GM12891 (cell line): ENCODE data around the gene SHANK3.

ENCODE experiments used
- POLR2A ChIP-seq: IDR thresholded peaks from 2 replicates; pipeline ENCODE4 v1.6.1; 2011; ENCODE audit warnings: low read depth, low read length, control low read depth
- POLR2AphosphoS5 ChIP-seq: IDR thresholded peaks from 2 replicates; pipeline ENCODE4 v1.6.1; 2011; ENCODE audit warnings: low read depth, low read length, control low read depth
- POU2F2 ChIP-seq: IDR thresholded peaks from 2 replicates; pipeline ENCODE4 v1.6.1; 2011; ENCODE audit warnings: low read depth, mild to moderate bottlenecking, control low read depth, low read length, moderate library complexity
- SPI1 ChIP-seq: IDR thresholded peaks from 2 replicates; pipeline ENCODE4 v1.6.1; 2011; ENCODE audit warnings: low read depth, low read length, control low read depth
- TAF1 ChIP-seq: IDR thresholded peaks from 2 replicates; pipeline ENCODE4 v1.6.1; 2011; ENCODE audit warnings: low read depth, low read length, control low read depth

GRCh38 chr22:50693462-50693861, 20.8 kb downstream of the SHANK3 start:
- no peak for TF ChIP-seq POLR2A
- no peak for TF ChIP-seq POLR2AphosphoS5
- TF ChIP-seq SPI1: no peak
- TF ChIP-seq TAF1: no peak
- TF ChIP-seq POU2F2: no peak
